AG08395 (cell line): ENCODE measurements around the gene ABHD15.
A peak's percentile ranks its signal among the peaks of the same experiment; 100 is the strongest.
"Not testable (repeated sequence)": the region's sequence is repeated elsewhere in the genome, so short reads cannot be mapped to it uniquely, and the experiment has no call there.

ENCODE experiments used
- DNase-seq: peaks from one replicate; pipeline ENCODE4 v3.0.0; 2012; ENCODE audit warnings: mixed read lengths, low spot score

Gene ABHD15

DNA sequence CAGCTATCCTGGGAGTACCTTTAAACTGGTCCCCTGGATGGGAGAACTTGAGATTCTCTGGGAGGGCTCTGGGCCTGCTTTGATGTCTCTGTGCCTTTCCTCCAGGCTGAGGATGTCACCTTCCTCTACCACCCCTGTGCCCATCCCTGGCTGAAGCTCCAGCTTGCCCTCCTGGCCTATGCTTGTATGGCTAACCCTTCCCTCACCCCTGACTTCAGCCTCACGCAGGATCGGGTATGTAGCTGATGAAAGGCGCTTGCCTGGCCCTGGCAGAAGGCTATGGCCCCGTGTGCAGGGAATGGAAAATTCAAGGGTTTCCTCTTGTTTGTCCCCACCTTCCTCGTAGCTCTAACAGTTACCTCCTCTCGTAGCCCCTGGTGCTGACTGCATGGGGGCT, 4.6 kb upstream of the ABHD15 start:
- no peak for DNase-seq

DNA sequence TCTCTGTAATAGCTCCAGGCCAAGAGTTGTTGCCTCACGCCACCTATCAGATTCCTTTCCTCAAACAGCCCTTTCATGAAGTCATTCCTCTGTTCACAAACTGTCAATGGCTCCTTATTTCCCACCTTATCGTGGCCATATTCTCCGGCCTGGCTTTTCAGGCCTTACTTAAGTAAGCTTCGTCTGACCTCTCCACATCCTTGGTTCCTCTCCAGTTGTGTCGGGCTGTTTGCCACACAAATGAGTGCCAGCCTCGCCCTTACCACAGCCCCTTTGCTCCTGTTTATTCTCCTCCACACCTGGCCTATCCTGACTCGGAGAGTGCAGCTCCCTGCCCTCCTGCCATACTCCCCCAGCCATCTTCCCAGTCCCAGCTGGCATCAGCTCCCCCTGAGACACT, 3.7 kb upstream of the ABHD15 start:
- no peak for DNase-seq

DNA sequence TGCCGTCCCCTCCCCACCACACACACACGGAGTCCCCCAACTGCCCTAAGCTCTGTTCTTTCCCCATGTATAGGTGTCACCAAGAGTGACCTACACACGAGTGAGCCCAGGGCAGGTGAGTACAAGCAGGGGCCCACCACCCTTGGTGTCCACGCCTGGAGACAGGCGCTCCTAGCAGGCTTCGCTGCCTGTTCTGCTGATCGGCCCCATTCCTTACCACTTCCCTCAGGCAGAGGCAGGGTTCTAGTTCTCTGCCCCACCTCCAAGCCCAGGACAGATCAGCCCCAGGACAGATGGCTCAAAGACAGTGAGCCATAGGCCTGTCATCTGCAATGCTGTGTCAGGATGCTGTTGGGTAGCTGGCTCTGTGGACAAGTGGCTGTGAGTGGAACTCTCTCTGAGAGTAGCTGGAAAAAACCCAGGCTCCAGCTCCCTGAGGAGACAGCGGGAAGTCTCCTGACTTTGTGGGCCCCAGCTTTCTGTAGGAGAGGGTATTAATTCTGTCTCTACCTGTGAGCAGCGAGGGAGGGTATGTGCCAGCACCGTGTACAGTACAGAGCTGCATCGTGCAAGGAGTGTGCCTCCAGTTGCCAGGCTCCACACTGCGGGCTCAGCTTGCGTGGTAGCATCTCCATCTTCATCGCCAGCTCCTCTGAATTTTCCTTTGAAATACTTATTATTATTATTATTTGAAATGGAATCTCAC, 2.6 kb upstream of the ABHD15 start:
- peak; percentile 60 for DNase-seq

DNA sequence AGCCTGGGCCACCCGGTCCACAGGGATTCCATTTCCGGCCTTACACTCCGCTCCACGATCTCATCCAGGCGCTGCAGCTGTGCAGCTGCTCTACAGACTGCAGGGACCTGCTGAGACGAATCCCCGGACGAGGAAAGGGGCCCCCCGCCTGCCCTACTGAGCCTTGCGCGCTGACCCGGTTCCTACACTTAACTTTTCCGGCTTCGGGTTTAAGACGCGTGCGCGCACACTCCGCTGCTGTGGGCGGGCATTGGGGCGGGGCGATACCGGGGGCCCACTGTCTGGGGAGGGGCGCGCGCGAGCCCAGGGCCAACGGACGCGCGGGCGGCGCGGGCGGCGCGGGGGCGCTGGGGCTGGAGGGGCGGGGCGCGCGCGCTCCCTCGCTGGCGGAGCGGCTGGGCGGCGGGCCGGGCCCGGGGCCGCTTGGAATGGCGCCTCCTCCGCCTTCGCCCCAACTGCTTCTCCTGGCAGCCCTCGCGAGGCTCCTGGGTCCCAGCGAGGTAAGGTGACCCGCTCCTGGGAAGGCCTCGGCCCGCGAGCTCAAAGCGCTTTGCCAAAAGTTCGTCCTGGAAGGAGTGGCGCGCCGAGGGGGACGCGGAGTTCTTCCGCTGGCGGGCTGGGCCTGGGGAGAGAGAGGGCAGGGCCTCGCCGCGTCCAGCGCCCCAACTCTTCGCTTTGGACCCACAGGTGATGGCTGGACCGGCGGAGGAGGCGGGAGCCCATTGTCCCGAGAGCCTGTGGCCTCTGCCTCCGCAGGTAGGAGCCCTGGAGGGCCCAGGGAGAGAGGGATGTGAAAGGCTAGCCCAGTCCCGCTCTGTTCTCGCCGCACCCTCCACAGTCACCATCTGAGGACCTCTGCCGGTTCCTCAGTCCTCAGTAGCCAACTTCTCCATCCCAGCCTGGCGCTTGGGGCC, 1.8 kb upstream of the ABHD15 start, which contains the start of gene TP53I13:
Gene TP53I13, plus strand, starts transcription at position 371 of the 914 bp plus-strand sequence. Its CDS starts 58 bp downstream, at position 429.
- DNase-seq: peak; percentile 78

DNA sequence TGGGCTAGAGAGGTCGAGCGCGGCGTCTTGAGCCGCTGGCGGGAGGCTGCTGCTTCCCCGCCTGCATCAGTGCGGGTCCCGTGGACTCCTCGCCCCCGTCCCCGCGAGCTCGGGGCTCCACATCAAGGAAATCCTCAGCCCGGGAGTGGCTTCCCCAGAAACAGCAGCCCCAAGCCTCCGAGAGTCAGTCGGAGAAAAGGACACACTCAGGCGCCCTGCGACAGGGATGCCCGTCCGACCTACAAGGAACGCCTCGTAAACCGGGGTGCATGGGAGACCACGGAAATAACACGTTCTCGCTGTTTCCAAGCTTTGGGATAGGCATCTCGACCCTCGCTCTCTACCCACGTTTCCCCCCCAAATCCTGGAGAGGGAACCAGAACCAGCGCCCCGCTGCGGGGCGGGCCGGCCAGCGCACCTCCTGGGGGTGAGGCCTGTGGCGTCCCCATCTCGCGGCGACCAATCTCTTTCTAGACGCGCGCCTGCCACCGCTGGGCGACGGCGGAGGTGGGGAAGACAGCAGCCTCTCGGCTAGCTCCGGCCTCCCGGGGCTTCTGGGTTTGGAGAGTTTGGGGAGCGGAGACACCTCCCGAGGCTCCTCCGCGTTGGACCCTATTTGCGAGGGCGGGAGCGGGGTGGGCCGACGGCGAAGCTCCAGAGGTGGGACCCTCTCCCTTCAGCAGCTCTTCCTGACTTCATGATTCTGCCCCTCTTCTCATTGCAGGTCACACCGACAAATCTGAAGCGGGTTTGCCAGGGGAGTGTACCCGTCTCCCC, 905 bp upstream of the ABHD15 start:
- peak; percentile 63 for DNase-seq

DNA sequence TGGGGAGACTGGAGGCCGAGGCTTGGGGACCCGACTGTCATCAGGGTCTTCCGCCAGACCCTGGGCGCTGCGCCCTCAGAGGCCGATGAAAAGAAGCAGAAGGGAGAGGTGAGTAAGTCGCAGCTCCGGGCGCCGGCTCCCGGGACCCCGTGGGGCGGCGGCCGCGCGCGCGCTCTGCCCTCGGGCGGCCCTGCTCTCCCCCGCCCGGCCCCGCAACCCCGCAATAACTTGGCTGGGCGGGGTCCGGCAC, 392 bp upstream of the ABHD15 start:
- no peak for DNase-seq

GRCh38 chr17:29565643-29566472, 979 bp downstream of the ABHD15 start:
- no peak for DNase-seq

DNA sequence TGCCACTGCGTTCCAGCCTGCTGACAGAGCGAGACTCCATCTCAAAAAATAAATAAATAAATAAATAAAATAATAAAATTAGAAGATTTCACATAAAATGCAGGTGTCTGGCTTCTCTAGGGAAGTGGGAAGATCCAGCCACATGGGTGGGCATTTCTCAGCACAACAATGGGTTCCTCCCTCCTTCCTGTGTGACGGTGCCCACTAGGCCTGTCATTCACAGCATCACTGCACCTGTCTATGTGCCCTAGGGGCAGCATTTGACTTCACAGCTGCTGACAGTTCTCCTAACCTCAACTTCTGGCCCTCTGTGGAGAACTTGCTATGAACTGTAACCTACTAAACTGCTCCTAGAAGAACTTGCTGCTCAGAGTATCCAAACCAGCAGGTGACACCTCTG, 3.0 kb downstream of the ABHD15 start:
- DNase-seq: no peak

DNA sequence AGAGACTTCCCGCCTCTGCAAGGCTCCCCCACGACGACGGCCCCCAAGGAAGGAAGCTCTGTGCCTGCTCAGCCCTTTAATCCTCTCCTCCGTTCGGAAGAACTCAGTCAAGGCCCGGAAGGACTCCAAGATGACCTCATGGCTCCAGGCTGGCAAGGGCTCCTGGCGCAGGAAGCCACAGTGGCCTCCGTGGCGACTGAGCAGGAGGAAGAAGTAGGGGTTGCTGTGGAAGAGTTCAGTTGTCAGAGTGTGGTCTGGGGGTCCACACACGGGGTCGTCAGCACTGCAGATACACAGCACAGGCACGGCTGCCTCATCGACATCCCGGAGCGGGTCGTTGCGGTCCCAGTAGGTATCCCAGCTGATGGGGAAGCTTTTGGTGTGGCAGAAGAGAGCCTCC, 4.2 kb downstream of the ABHD15 start:
- no peak for DNase-seq

- DNase-seq: no peak
Observed at GRCh38 chr17:29561554-29562517, 5.0 kb downstream of the ABHD15 start.

DNA sequence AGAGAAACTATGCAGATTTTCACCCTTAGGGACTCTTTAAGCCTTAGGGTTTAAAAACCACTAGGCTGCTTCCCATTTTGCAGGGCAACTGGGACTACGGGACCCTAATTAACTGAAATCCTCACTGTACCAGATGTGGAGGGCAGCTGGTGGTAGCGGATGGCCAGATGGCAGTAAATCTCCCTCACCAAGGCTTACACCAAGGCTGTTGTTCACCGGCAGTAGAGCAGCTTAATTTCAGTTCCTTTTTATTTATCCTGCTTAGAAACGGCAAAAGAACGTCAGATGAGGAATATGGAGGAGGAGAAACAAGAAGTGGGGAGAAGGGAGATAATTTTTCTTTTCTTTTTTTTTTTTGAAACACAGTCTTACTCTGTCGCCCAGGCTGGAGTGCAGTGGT, 6.5 kb downstream of the ABHD15 start:
- no peak for DNase-seq

DNA sequence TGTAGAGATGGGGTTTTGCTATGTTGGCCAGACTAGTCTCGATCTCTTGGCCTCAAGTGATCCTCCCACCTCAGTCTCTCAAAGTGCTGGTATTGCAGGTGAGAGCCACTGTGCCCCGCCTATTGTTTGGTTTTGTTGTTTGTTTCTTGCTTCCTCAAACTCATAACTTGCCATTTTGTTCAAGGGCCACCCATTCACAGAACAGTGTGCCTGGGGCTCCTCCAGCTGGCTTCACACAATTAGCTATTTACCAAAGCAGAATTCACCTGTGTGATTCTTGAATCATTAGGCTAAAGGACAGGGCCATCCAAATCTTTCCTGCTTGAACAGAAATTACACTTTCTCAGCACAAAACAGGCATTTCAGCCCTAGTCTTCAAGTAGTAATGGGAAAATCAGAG, 7.2 kb downstream of the ABHD15 start:
- no peak for DNase-seq

- not testable (repeated sequence) for DNase-seq
Observed at GRCh38 chr17:29558139-29558538, 8.7 kb downstream of the ABHD15 start.

GRCh38 chr17:29557739-29558116, 9.1 kb downstream of the ABHD15 start:
- no peak for DNase-seq

GRCh38 chr17:29557085-29557738, 9.6 kb downstream of the ABHD15 start:
- DNase-seq: peak; percentile 26

DNA sequence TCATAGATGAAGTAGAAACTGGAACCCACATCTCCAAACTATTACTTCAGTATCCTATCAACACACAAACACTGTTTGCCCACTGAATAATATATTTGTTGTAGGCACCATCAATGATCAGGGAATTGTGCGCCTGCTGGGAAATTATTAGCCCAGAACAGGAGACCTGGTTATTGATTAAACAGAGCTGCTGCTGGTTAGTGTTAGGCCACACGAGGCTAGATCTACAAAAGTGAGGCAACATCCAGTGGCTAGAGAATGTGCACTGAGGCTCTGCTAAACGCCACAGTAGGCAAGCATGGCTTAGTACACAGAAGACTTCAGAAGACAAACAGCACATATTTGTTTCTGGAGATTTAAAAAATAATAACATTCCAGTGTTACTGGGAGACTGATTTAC, 11.0 kb downstream of the ABHD15 start:
- DNase-seq: no peak

DNA sequence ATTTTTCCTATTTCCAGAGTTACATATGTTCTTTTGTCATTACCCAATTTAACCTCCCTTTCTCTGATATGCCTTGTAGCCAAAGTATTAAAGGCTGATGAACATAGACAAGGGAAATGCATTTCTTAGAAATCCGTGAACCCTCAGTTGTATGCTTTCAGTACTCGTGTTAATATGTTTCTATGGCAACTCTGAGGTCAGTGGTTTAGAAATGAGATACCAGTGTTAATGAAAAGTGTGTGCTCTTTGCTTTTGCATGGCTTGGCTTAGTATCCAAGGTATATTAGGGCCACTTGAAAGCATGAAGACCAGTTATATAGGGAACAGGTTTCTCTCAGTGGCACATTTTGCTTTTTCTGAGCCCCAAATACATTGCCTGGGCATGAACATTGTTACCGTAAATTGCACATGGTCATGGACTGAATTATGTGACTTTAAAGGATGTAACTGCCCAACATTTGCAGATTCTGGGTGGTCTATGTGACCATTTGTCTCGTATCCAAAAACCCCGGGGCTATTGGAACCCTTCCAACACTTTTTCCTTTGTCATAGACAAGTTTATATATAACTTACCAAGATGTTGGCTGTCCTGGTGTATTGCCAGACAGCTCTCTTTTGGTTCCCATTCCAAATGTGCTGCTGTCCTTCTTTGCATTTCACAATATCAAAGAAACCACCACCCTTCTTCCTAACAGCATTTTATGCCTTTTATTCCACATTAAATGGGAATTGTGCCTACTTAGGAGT, 17.5 kb downstream of the ABHD15 start:
- DNase-seq: peak; percentile 13

DNA sequence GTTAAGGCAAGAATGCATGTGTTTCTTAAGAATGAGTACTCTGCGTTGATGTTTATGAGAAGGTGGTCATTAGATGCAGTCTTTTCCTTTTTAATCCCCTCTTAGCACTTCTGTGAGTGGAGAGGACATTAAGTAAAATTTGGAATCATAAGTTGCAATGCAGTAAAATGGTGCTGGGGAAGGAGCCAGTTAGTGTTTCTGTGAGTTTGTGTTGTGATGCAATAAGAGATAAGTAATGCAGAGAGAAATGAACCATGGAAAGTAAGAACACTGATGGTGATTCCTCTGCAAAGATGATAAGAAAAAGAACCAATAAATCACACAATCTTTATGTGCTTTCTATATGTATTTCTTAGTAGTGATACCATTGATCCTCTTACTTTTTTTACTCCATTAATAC, 20.0 kb downstream of the ABHD15 start:
- DNase-seq: no peak

DNA sequence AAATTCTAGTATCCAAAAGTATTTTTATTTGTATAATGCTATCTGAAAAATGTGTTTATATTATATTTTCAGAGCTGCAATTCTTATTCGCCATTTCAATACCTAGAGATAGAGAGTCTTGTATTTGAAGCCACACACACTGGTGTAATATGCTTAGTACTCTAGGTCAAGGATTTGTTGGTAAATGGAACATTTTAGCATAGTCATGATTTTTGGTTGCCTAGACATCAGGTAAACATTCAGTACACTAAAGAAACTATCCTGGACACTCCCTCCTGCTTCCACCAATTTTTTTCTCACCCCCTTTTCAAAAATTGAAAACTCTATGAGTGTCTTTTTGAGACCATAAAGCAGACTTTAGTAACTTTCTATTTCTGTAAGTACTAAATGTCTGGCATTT, 20.8 kb downstream of the ABHD15 start:
- DNase-seq: no peak
